ENCODE results near the gene CXCL8.

GRCh38 chr4:73752424-73752823 is 12.1 kb downstream of the CXCL8 start:
- TF ChIP-seq CTCF (conservative IDR thresholded peaks at IDR 0.05) (no peak), ZFX (IDR thresholded peaks at IDR 0.05) (no peak)
